HG02763 (cell line): ENCODE results near the gene LMNTD2.

Experiments used
- ATAC-seq: cut with Tn5 transposase; IDR thresholded peaks from one replicate; pipeline ENCODE4 v1.9.1; 2021; ENCODE audit warnings: mild to moderate bottlenecking, moderate library complexity; ENCODE audit not compliant: unreplicated experiment

The LMNTD2 gene

GRCh38 chr11:560305-561147 is at the start of gene LMNTD2, which contains the start of gene RASSF7:
Gene LMNTD2 (minus strand): TSS chr11:560738. CDS start chr11:560716, 22 bp downstream.
Gene RASSF7 (plus strand): TSS chr11:560970. CDS start chr11:561769, 799 bp downstream.
- peak; percentile 74 for ATAC-seq

GRCh38 chr11:609341-609811 is 48.8 kb upstream of the LMNTD2 start:
- ATAC-seq = no peak

GRCh38 chr11:608791-609251 is 48.3 kb upstream of the LMNTD2 start:
- ATAC-seq = no peak

- ATAC-seq = no peak
Observed at GRCh38 chr11:607971-608659, 47.6 kb upstream of the LMNTD2 start.

GRCh38 chr11:607020-607780 is 46.7 kb upstream of the LMNTD2 start:
- no peak for ATAC-seq

- no peak for ATAC-seq
Observed at GRCh38 chr11:606245-606644, 45.7 kb upstream of the LMNTD2 start.

- ATAC-seq = no peak
Observed at GRCh38 chr11:605286-606129, 45.0 kb upstream of the LMNTD2 start.

- no peak for ATAC-seq
Observed at GRCh38 chr11:603154-603553, 42.6 kb upstream of the LMNTD2 start.

GRCh38 chr11:601573-602245 is 41.2 kb upstream of the LMNTD2 start:
- ATAC-seq = no peak

- no peak for ATAC-seq
Observed at GRCh38 chr11:598005-598680, 37.6 kb upstream of the LMNTD2 start.

GRCh38 chr11:597166-597725 is 36.7 kb upstream of the LMNTD2 start:
- ATAC-seq = no peak

- no peak for ATAC-seq
Observed at GRCh38 chr11:596374-596773, 35.8 kb upstream of the LMNTD2 start.

GRCh38 chr11:595400-595799 is 34.9 kb upstream of the LMNTD2 start:
- ATAC-seq = no peak

GRCh38 chr11:593347-593746 is 32.8 kb upstream of the LMNTD2 start:
- ATAC-seq = no peak

GRCh38 chr11:592918-593317 is 32.4 kb upstream of the LMNTD2 start:
- ATAC-seq = no peak

GRCh38 chr11:592501-592900 is 32.0 kb upstream of the LMNTD2 start:
- ATAC-seq = no peak

- ATAC-seq = no peak
Observed at GRCh38 chr11:590997-591396, 30.5 kb upstream of the LMNTD2 start.

- no peak for ATAC-seq
Observed at GRCh38 chr11:589798-590197, 29.3 kb upstream of the LMNTD2 start.

GRCh38 chr11:587978-588380 is 27.4 kb upstream of the LMNTD2 start:
- no peak for ATAC-seq
